ENCODE data around the gene PLXNA4.
A peak's percentile ranks its signal among the peaks of the same experiment; 100 is the strongest.

The PLXNA4 gene

DNA sequence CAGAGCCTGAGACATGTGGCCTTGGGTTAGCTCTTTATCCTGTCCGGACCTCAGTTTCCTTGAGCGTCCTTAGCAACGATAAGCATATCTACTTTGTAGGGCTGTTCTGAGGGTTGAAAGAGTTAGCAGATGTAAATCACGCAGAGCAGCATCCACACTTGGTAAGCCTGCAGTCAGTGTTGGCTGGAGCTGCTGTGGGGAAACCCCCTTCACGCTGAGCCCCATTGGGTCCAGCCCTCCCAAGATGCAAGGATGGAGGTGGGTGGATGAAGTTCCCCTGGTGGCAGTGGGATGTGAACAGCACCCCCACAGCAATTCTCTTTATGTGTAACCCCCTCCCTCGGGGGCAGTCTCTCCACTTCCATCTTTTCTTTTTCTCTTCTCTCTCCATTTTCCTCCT is 109.9 kb downstream of the PLXNA4 start:
- DNase-seq (ENCODE audit: low spot score) = no peak

DNA sequence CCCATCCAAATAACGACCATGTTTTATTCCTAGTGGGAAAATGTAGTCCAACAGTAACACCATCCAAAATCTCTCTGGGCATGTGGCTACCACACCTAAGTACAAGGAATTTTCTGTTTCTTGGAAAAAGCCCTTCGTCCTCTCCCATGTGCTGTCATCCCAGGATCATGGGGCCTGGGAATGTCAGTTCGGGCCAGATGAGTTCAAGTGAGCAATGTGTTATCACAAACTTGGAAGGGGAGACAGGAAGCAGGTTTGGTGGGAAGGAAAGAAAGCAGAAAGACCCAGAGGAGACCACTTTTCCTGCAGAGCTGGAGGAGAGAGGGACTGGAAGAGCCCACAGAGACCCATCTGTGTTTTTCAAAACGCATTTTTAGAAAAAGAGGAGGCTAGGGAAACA is 110.8 kb downstream of the PLXNA4 start:
- DNase-seq (ENCODE audit: low spot score) = no peak

DNA sequence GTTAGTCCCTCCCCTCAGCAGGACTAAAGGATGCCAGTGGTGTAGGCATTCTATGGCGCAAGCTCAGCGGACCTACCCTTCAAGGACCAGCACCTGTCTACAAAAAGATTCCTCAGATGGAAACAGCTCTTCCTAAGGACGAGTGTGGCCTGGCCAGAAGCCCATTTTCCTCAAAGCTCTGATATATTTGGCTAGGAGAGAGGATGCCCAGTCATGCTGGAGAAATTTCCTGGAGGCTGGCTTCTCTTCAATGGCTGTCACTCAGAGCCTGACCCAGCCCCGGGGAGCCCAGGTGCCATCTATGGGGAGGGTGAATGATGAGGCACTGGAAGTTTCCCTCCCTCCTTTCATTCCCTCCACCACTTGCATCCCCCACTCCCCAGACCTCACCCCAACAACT is 111.5 kb downstream of the PLXNA4 start:
- peak; percentile 26 for DNase-seq (ENCODE audit: low spot score)

DNA sequence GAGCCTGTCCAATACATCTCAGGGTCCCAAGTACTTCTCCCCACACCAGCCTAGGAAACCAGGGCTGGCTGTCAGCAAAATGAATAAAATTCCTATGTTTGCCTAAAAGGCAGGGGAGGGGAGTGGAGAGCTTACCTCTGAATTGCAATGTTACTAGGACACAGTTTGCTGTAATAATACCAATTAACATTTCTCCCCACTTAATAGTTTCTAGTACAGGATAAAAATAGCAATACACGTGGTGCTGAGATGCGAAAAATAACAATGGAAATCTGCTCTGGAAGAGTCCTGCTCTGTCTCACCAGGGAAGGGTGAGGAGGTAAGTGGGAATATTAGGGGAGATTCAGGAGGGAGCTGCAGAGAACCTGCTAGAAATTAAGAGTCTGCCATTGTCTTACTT is 112.3 kb downstream of the PLXNA4 start:
- DNase-seq (ENCODE audit: low spot score) = no peak

DNA sequence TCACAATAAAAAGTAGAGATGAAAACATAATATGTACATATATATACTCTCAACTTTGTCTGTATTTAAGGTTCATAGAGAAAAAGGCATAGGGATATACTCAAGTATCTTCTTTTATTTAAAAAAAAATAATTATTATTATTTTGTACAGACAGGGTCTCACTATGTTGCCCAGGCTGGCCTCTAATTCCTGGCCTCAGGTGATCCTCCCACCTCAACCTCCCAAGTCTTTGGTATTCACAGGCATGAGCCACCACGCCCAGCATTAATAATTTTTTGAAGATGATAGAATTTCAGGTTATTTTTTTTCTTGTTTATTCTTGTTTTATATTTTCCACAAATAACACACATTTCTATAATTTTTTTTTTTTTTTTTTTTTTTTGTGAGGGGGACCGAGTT is 113.8 kb downstream of the PLXNA4 start:
- DNase-seq (ENCODE audit: low spot score) = no peak

DNA sequence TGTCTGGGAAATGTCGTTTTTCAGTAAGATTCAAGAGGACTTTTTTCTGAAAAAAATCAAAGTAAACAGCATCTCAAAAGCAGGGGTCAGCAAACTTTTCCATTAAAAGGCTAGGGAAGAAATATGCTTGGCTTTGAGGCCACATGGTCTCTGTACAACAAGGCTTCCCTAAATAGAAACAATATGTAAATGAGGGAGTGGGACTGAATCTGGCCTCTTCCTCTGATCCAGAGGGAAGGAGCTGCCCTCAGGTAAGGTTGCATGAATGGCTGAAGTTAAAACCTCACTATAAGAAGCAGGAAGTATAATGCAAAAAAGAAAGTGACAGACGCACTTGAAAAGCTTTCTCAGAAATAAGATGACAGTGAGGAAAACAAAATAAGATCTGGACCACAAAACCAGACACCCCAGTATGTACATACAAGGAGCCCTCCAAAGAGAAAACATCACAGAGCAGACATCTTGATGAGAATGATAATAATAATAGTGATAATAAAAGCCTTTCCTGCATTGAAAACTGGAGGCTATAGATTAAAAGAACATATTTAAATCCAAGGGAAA is 115.2 kb downstream of the PLXNA4 start:
- no peak for DNase-seq (ENCODE audit: low spot score)

DNA sequence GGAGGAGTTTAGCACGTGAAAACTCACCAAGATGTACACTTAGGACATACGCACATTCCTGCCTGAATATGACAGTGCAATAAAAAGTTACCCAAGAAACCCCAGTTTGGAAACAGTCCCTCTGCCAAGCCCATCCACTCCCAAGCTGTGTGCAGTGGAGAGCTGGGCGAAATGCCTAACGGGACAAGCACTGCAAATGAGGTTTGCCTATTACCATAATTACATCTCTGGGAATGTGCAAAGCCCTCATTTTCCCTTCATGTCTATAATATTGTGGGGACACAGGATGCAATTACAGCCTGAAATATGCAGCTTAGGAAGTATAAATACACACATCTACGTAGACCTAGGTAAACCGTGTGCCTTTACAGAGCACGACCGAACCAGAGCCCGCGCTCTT is 117.5 kb downstream of the PLXNA4 start:
- DNase-seq (ENCODE audit: low spot score) = no peak

DNA sequence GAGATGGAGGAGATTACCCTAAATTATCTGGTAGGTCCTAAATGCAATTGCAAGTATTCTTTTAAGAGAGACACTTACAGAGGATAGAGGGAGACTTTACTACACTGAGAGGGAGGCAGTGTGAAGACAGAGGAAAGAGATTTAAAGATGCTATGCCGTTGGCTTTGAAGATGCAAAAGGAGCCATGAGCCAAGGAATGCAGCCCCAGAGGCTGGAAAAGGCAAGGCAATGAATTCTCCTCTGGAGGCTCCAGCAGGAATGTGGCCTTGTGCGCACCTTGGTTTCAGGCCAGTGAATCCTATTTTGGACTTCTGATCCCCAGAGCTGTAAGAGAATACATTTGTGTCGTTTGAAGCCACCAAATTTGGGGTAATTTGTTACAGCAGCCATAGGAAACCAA is 118.6 kb downstream of the PLXNA4 start:
- no peak for DNase-seq (ENCODE audit: low spot score)

DNA sequence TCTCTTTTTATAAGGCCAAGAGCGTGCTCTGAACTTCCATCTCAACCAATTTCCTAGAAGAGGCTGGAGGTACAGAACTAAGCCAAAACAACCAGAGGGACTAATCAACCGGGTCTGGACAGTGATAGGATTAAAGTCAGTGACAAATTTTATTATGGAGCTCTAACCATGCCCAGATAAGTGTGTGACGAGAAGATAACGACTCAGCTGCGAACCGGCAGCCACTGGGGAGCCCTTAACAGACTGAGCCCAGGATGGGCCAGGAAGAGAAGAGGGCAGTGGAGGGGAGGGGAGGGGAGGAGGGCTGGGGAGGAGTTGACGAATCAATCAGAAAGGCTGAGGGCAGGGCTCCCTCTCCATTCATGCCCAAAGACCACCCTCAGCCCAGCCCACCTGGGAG is 119.9 kb downstream of the PLXNA4 start:
- no peak for DNase-seq (ENCODE audit: low spot score)

DNA sequence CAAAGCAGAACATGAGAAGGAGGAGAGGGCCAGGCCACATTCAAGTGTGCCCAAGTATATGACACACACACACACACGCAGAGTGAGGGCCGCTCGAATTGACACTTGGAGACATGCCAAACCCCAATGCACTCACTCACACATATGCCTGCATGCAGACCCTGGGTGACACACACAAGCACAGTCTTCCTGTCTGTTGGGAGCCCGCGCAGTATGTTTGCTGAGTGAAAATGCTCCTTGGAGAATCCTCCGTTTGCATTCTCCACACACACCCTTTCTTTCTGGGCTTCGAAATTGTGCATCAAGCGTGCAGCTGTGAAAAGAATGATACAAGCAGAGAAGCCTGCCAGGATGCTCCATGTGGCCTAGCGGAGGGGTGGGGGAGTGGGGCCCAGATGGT is 120.9 kb downstream of the PLXNA4 start:
- no peak for DNase-seq (ENCODE audit: low spot score)

DNA sequence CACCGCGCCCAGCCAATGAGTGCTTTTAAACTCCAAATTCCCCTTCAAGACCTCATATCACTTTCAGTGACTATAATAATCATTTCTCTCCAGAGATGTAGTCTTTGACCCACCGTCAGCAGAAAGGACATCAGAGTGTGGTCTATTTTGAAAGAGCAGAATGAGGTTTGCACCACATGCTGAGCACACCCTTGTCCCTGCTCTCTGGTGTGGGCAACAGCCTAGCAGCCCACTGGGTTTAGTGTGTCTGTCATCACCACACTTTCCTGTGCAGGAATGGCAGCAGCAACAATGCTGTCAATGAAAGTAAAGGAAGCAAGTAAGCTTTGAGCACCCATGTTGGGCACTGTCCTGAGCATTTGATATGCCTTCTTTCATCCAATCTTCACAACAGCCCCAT is 122.4 kb downstream of the PLXNA4 start:
- no peak for DNase-seq (ENCODE audit: low spot score)

DNA sequence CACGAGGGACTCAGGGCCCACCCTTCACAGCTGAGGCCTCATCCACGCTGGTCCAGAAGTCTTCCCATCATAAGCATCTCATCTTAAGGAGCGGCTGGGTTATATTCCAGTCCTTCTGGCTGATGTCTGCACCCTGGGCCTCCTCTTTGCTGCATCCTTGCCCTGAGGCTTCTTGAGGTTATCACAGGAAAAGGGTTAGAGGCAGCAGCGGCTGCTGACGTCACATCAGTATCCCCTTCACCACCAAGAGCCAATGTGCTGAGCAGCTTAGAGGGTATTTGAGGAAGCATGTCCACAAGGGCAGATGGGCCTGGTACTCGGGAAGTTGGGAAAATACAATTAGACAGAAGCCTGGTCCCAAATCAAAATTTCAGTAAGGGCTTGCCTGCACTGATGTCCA is 125.1 kb downstream of the PLXNA4 start:
- no peak for DNase-seq (ENCODE audit: low spot score)

DNA sequence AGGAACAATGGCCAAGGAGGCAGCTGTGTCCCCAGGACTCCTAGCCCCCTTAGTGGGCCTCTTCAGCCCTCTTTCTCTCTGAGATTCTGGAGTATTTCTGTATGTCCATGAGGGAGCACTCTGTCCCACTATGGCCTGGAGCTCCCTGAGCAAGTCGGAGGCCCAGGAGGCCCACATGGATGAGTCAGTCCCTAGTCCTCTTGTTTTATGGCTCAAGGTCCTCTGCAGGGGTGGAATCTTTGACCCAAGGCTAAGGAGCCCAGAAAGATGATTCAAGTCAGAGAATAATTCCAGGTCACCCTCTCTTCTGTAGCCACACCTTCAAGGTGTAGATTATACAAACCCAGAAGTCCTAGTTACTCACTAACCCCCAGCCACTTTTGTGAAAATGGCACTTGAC is 125.6 kb downstream of the PLXNA4 start:
- DNase-seq (ENCODE audit: low spot score) = no peak

DNA sequence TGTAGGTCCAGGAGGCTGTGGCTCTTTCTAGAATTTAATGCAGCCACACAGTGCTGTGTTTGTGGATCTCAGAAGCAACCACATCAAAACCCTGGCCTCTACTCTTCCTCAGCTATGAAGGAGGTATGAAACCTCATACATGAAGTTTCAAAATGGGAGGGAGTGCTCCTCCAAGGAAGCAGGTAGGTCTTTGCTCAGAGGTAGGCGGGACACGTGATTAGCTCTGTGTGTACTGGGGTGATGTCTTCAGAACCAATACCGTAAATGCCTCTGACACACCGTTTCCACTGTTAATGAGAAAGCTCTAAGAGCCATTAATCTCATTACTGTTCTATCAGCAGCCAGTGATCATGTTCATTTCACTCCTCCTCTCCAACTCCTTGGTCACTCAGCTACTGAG is 126.1 kb downstream of the PLXNA4 start:
- no peak for DNase-seq (ENCODE audit: low spot score)

DNA sequence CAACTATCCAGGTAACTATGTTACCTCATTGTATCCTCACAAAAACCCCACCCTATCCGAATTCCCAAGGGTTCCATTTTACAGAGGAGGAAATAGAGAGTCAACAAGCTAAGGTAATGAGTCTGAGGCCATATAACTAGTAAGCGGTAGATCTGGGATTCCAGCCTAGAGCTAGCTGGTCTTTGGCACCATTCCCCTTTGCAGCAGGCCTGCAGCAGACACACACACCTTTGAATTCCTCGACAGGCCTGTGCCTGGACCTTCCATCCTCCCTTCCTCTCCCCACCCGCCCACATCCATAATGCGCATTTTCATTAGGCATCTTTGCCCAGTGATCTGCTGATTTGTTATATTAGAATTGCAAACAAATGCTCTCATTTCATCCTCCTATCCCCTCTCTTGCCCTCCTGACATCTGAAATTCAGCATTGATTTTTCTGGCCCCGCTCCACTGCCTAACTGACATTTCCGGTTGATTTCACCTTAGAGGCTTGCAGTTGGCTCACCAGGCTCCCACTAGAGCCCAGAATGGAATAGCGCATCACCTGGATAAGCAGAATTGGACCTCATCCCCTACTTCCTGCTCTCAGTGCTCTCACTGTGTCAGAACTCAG is 129.5 kb downstream of the PLXNA4 start:
- DNase-seq (ENCODE audit: low spot score) = peak; percentile 64

DNA sequence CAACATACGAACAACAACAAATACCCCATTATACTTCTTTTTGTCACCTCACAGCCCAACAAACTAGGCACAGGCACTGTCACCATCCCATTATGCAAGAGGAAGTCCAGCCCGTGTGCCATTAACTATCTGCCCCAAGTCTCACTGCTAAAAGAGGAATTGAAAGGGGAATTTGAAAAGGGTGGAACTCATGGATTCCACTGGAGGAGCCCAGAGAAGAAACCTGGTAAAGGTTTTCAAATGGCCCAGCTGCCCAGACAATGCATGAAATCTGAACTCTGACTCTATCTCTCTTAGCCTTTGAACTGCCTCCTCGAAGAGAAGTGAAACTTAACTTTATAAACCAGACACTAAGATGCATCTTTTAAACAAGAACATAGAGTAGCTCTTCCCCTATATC is 130.0 kb downstream of the PLXNA4 start:
- no peak for DNase-seq (ENCODE audit: low spot score)

DNA sequence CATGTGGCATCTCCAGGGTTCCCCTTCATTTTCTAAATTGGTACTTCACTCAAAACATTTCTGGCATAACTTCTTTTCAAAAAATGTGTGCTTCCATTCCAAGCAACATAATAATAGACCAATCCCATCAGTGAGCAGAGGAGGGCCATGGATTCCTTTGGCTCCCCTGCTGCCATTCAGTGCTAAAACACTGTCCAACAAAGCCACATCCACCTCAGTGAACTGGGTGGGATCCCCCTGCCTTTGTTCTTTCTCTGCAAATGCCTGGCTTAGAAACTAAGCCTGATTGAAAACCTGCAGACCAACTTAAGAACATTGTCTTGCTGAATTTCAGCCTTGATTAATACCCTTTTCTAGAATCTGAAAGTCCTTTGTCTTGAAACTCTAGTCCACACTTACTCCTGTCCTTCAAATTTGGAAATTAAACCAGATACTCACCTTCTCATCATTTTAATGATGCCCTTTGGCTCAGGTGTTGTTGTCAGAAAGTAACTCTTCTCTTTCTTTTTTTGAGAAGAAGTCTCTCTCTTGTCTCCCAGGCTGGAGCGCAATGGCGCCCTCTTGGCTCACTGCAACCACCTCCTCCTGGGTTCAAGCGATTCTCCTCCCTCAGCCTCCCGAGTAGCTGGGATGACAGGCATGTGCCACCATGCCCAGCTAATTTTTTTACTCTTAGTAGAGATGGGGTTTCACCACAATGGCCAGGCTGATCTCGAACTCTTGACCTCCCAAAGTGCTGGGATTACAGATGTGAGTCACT is 132.3 kb downstream of the PLXNA4 start:
- DNase-seq (ENCODE audit: low spot score) = no peak

DNA sequence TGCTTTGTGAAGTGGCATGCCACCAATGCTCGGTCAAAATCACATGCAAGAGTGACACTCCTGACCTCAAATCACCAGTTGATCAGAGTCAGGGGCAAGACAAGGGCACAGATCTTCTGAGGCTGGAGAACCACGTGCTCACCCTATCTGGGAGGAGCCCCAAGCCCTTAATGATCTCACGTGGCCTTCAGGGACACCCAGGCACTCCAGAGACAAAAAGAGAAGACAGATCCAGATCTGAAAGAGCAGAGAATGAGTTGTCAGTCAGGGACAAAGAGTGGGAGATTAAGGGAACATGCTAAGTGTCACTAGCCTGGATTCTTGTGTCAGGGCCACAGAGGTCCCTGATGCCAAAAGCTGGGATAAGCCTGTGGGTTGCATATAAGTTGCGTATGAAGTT is 134.3 kb downstream of the PLXNA4 start:
- DNase-seq (ENCODE audit: low spot score) = no peak

DNA sequence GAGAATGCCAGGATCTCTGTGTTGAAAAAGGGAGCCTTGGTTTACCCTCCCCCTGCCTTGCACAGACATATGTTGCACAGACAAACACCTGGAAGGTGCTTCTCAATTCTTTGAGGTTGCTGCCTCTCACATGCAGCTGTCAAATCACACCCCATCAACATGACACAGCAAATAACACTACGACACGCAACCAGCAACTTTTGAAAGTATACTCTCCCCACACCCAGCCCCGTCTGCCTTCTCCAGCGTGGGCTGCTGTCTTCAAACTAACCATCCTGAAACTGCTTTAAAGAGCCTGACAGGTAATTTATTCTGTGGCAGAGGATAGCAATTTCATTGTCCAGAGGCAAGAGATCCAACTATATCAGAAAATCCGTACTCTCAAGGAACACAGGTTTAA is 136.1 kb downstream of the PLXNA4 start:
- no peak for DNase-seq (ENCODE audit: low spot score)

DNA sequence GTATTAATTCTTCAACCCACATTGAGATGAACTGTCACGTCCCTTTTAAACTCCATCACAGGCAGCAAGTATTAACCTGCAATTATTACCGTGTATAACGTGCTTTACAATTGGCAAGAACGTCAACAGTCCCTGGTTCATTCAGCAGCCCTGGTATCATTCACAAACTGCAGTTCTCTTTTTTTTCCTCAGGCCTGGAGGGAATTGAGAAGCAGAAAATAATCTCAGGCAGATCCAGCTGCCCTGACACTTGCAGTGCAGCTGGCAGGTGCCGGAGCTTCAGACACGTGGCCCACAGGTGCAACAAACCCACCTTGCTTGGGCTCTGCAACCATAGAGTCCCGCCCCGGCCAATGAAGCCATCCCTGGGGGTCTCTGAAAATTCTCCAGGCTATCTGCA is 137.3 kb downstream of the PLXNA4 start:
- DNase-seq (ENCODE audit: low spot score) = no peak

DNA sequence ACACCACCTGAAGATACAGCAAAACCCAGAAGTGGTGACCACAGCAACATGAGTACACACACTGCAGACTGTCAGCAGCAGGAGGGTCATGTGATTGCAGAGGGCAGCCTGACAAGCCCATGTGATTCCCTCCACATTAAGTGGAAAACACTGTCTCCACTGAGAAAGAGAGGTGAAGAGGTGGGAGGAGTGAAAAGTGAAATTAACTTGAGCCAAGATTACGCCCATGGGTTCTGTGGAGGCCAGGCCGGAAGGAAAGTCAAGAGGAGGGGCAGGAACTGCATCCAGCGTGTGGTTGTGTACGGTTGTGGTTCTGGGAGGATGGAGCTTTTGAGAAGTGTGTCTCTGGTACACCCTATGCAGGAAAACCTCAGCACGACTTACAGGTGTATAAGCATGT is 138.5 kb downstream of the PLXNA4 start:
- DNase-seq (ENCODE audit: low spot score) = no peak

DNA sequence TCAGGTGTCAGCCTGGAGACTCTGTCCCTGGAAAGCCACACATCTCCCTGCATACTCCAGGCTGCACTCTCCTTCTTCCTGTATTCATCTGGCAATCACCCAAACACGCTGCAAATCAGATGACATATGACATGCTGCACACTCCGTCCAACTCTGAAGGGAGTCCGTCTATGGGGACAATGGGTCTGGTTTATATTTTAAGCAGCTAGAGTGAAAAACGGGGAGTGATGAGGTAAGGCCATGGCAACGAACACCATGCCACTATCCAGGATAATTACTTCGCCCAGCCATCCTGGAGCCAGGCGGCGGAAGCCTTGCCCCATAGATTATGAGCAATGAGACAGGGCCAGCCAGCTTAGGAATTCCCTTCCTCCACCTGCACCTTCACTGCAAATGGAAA is 140.1 kb downstream of the PLXNA4 start:
- DNase-seq (ENCODE audit: low spot score) = peak; percentile 21

DNA sequence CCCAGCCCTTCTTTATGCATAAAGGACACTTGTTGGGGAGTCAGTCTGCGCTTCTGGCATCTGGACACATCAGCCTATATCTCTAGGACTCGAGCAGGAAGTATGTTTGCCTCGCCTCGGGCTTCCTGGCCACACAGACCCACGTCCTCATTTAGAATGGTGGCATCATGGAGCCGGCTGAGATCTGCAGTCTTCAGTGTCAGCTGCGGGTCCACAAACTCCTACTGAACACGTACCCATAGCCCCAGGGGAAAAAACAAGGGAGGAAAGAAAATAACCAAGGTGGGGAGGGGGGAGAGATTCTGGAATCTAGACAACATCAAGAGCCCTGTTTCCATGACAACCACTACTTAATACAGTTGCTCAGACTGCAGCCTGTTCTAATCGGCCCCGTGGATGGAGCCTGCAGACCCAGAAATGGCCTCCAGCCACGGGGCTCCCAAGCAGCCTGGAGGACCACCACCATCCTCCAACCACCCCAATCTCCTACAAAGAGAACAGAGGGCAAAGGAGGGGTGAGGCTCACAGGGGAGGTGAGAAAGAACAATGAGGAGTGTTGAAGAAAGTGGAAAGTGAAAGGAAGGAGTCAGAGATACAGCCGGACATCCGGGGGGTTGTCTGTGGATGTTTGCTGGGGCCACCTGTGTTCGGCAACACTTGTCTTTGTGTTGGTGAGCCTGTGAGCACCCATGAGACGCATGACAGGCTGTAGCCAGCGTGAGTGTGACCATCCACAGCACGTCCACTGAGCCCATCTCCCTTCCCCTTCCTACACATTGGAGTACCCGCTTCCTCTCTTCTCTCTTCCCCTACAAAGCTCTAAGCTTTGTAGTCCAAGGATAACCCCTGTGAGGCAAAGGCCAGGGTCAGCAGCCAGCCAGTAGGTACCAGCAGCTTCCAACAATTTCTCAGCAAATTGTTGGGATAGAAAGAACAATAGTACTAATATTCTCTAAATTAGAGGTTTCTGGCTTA is 141.0 kb downstream of the PLXNA4 start:
- no peak for DNase-seq (ENCODE audit: low spot score)
